ENCODE results near the gene NR5A2.

- TF ChIP-seq FOXM1 (IDR thresholded peaks at IDR 0.05; ENCODE audit: borderline replicate concordance) (no peak), FOXA1 (IDR thresholded peaks at IDR 0.05) (no peak), SUZ12 (IDR thresholded peaks at IDR 0.05) (no peak), HDGF (IDR thresholded peaks at IDR 0.05; ENCODE audit: borderline replicate concordance) (no peak), ZNF384 (IDR thresholded peaks at IDR 0.05) (peak; percentile 47; the same call in 1 of the 2 replicates), ELF4 (IDR thresholded peaks at IDR 0.05) (no peak), TARDBP (IDR thresholded peaks at IDR 0.05) (no peak), SP1 (IDR thresholded peaks at IDR 0.05) (no peak)
Measured at GRCh38 chr1:200081151-200081968, 53.9 kb downstream of the NR5A2 start.

Data from HEK293T (cell line).